ENCODE data around the gene GJB2. TPM values are rescaled to one million over a fixed set of nuclear protein-coding genes. Genes with fewer than 3 reads are reported as not detected.

The GJB2 gene
- total RNA-seq, result 0.46 TPM
- long read RNA-seq, partial matches to known transcripts, result 0 of 1 reads
- long read RNA-seq, other reads (novel, unspliced or antisense), result 0 of 1 reads

DNA sequence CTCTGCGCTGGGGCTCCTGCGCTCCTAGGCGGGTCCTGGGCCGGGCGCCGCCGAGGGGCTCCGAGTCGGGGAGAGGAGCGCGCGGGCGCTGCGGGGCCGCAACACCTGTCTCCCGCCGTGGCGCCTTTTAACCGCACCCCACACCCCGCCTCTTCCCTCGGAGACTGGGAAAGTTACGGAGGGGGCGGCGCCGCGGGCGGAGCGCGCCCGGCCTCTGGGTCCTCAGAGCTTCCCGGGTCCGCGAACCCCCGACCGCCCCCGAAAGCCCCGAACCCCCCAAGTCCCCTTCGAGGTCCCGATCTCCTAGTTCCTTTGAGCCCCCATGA, at the start of gene GJB2:
Gene GJB2 (minus strand): TSS at position 103 of the 326 bp plus-strand sequence. CDS start 3,357 bp downstream, outside the sequence.
- ATAC-seq (peak; percentile 17), DNase-seq (ENCODE audit: missing footprints) (no peak)
- intact Hi-C loops (cut with DNase I), result loop anchor here (10.0 kb wide), 1 partner anchor 732 kb away; no protein-coding TSS in a partner anchor

DNA sequence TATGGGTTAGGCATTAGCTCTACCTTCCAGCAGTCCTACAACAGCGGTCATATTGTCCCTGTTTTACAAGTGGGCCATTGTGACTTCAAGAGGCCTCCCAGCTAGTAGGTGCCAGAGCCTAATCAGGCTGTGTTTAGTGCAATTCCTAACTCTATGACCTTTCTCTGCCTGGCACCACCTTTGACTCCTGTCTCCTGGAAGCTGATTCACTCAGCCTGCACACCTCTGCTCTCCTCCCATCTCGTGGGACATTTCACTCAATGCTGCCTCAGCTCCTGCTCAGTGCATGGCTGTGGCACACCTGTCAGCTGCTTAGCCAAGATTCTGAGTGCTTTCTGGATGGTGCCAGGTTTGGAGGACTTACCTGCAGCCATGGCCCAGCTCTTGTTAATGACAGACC, 48.9 kb upstream of the GJB2 start:
- intact Hi-C loops (cut with DNase I), result no loop called here
- peak; percentile 46 for ATAC-seq
- DNase-seq (ENCODE audit: missing footprints), result no peak

DNA sequence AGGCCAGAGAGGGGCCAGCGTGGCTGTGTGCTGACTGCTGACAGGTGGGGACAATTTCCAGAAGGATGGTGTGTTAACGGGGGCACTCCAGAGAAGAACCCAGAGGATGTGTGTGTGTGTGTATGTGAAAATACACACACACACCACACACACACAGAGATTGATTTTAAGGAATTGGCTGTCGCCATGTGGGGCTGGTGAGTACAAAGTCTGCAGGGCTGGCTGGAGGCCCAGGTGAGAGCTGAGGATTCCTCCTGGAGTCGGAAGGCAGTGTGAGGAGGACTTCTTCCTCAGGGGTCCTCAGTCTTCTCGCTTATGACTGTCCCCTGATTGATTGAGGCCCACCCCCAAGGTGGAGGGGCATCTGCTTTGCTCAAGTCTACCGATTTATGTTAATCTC, 47.0 kb upstream of the GJB2 start:
- DNase-seq (ENCODE audit: missing footprints) (no peak), ATAC-seq (no peak)
- intact Hi-C loops (cut with DNase I), result no loop called here

DNA sequence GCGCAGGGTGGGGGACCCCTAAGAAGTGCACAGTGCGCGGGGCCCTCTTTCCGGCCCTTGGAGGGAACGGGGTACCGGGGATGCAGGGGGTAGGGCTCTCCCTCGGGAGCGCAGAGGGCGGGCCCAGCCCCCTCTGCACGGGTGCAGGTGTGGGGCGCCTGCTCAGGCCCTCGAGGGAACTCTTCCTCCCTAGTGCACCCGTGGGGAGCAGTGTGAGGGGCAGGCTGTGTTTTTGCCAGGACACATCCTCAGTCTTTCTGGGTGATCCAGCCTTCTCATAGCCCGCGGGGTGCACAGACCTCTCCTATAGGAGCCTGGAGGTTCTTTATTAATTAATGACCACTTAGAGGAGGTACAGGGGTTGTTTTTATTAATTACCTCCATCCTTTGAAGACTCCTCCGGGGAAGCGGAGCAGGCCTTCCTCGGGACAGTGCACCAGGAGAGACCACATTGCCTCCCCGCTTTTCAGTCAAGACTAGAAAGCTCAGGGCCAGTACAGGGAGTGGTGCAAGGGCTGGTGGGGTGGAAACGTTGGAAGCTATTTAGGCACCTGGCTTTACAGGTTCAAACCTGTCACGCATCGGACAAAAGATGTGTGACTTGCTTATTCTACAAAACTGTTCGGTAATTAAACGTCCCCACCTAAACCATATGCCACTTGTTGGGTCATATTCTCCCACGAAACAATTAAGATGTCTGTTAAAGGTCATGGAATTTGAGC, 40.0 kb upstream of the GJB2 start:
- intact Hi-C loops (cut with DNase I), result no loop called here
- ATAC-seq, result no peak
- DNase-seq (ENCODE audit: missing footprints), result no peak

DNA sequence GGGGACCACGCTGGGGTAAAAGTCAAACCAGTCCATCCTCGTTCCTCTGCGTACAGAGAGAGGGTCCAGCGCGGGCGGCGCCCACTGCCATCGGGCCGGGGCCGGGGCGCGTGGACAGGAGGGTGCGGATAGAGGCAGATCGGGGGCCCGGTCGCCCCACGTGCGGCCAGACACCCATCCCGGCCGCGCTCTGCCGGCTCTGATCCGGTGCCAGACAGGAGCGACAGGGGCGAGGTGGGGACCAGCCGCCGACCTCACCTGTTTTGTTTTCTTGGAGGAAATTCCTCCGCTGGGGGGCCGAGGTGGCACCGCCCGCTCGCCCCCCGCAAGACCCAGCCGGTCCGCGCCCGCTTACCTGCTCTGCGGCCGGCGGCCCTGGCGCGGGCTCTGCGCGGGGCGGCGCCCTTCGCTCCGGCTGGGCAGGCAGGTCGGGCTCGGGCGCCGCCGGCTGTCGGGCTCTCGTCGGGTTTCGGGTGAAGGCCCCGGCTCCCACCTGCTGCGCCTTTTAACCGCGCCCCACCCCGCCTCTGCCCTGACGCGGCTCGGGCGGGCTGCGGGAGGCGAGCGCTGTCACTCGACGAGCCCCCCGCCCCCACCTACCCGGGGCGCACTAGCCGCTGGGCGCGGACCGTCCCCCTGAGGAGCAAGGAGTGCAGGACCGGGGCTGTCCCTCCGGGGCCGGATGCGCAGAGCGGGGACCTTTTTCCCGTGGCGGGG, 39.3 kb upstream of the GJB2 start, which contains the start of gene GJB6:
Gene GJB6 (minus strand): TSS at position 481 of the 717 bp plus-strand sequence. CDS start 8,839 bp downstream, outside the sequence.
- peak; percentile 46 for ATAC-seq
- DNase-seq (ENCODE audit: missing footprints), result no peak
- intact Hi-C loops (cut with DNase I), result no loop called here

DNA sequence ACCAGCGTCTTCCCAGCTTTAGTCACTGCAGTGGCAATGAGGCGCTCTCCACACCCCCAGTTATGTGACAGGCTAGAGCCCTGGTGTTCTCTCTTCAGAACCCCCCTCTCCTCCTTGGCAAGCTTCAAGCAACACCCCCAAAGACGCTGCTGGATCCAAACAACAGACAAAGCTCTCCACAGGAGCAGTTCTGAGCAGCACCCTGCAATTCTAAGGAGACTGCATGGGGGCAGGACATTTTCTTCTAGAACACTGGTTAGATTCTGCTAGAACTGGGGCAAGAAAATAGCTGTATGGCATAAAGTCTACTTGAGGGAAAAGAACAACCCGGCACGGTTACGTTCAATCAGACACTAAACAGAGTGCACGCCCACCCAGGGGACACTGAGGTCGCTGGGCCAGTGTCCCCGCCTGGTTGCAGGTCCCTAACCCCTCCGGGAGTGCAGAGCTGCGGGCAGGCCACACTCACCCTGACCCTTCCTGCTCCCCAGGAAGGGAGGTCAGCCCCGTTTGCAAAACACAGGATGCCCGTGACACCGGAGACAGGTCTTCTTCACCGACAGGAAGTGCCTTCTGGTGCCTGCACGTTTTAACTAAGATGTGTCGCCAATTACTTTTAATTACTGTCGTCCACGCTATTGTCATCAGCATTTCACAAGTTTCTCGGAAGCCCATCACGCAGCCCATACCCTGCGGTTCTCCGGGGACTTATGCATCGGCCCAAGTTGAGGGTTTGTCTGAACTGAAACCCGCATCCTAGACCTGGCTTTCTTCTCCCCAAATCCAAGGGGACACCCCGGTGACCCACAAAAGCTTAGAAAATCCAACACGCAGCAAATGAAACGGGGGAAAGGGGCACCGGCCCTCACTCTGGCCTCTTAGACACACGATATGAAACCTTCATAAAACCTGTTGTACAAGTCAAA, 38.4 kb upstream of the GJB2 start:
- intact Hi-C loops (cut with DNase I), result no loop called here
- no peak for ATAC-seq
- no peak for DNase-seq (ENCODE audit: missing footprints)

DNA sequence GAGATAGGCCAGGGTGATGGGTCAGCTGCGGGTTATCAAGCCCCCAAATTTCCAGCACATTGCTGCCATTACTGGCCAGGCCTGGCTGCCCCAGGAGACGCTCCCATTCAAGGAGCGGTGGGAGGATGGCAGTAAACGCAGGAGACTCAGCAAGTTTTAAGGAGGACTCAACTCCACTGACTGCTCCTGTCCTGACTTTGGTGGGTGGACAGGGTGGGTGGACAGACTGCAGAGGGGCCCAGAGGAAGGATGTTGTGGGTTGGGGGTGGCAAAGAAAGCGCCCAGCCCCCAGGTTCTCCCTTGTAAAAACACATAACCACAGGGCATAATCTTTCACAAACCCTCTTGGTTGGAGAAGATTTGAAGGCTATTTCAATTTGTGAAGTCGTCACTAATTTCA, 35.0 kb upstream of the GJB2 start:
- ATAC-seq (no peak), DNase-seq (ENCODE audit: missing footprints) (no peak)
- intact Hi-C loops (cut with DNase I), result no loop called here

DNA sequence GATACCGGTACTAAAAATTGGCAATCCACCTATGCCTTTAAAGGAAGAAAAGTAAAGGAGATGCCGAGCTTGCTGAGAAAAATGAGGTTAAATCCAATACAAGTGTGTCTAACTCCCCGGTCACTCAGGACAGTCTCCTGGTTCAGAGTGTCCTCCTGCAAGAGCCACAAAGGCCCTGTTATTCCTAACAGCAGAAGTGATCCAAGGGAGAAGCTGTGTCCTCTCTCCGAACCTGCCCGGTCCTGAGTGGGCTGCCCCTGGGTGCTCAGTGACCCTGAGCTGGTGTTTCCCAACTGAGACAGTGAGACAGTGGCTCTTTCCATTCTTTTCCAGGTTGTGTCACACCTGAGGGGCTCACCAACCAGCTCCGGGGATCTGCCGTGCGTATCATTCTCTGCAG, 34.5 kb upstream of the GJB2 start:
- ATAC-seq, result no peak
- intact Hi-C loops (cut with DNase I), result no loop called here
- no peak for DNase-seq (ENCODE audit: missing footprints)

DNA sequence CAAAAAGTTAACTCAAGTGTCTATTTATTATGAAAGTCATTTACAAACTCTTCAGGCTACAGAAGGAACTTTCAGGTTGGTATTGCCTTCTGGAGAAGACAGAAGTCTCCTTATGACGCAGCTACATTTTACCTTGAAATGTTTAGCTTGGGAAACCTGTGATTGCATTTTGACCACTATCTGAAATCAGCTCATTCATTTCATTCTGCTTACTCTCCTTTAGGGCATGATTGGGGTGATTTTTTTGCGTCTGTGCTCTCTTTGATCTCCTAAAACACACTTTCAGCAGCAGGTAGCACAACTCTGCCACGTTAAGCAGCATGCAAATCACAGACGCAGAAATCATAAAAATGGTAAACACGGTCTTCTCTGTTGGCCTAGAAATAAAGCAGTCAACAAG, 29.8 kb upstream of the GJB2 start:
- intact Hi-C loops (cut with DNase I), result no loop called here
- DNase-seq (ENCODE audit: missing footprints), result no peak
- ATAC-seq, result no peak

DNA sequence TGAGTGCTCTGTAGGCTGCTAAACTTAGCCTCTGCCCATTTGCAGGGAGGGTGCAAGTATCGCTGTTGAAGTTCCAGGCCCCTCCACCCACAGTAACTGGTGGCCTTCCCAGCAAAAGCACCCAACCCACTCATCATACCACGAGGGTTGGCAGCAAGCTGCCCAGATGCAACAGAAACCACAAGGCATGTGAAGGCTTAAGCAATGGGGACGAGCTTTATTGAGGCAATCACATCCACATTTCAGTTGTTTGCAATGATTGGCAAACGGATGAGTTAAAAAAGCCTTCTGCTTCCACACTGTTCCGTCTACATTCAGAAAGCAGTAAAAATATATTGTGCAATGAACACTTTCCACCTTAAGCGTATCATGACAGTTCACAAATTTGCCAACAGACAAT, 29.0 kb upstream of the GJB2 start:
- no peak for DNase-seq (ENCODE audit: missing footprints)
- no peak for ATAC-seq
- intact Hi-C loops (cut with DNase I), result no loop called here

DNA sequence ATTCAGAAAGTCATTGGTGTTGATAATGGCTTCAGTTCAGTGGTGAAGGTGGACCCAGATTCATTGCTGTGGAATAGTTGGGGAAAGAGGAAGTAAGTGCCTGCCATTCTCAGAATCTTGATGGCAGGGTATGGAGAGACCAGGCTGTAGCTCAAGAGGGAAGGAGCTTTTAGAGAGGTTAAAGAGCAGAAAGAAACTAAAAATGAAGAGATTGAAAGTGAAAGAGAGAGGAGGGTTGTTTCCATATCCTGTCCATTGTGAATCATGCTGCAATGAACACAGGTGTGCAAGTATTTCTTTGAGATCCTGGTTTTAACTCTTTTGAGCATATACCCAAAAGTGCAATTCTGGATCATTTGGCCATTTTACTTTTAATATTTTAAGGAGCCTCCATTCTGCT, 26.8 kb upstream of the GJB2 start:
- no peak for ATAC-seq
- DNase-seq (ENCODE audit: missing footprints), result no peak
- intact Hi-C loops (cut with DNase I), result no loop called here

DNA sequence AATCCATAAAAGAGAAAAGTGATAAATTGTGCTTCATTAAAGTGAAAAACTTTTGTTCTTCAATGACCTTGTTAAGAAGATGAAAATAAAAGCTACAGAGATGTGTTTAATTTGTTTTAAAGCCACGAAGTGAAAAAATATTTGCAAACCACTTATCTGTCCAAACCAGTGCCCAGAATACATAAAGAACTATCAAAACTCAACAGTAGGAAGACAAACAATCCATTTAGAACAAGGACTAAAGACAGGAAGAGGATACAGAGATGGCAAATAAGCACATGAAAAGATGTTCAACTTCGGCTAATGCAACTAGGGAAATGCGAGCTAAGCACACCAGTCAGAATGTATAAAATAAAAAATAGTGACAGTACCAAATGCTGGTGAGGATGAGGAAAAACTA, 24.4 kb upstream of the GJB2 start:
- intact Hi-C loops (cut with DNase I), result no loop called here
- DNase-seq (ENCODE audit: missing footprints), result no peak
- ATAC-seq, result no peak

DNA sequence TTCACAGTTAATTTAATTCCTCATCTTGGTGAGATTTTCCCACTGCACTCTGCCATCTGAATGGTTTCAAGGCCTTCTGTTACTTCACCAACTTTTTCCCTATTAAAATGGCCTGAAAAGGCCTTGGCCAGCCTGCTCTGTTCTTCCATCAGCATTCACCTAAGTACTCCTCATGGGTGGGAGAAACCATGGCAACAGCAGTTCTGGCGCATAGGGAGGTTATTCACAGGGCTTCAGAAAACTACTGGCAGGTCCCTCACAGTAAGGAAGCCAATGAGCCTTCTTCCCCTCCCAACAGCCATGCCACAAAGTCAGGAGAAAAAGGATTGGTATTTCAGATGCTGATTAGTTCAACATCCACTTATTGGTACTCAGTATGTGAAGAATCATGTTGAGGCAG, 17.2 kb upstream of the GJB2 start:
- ATAC-seq (no peak), DNase-seq (ENCODE audit: missing footprints) (no peak)
- intact Hi-C loops (cut with DNase I), result no loop called here

DNA sequence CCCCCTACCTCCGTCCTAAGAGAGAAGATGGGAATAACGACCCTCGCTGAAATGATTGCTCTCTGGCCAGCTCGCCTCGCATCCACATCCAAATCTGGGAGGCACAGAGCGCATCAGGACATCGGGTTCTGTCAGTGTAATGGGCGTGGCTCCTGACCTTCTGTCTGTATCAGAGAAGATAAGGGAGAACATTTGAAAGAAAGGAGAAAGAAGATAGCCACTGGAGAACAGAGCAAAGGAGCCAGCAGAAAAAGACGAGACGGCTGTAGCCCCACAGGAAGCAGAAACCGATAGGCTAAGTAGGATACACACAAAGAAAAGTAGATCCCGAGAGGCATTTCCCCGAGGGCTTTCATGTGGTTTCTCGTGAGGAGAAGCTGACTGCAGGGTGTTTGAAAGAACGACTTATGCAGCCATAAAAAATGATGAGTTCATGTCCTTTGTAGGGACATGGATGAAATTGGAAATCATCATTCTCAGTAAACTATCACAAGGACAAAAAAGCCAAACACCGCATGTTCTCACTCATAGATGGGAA, 14.0 kb upstream of the GJB2 start:
- DNase-seq (ENCODE audit: missing footprints), result no peak
- intact Hi-C loops (cut with DNase I), result no loop called here
- ATAC-seq, result no peak

DNA sequence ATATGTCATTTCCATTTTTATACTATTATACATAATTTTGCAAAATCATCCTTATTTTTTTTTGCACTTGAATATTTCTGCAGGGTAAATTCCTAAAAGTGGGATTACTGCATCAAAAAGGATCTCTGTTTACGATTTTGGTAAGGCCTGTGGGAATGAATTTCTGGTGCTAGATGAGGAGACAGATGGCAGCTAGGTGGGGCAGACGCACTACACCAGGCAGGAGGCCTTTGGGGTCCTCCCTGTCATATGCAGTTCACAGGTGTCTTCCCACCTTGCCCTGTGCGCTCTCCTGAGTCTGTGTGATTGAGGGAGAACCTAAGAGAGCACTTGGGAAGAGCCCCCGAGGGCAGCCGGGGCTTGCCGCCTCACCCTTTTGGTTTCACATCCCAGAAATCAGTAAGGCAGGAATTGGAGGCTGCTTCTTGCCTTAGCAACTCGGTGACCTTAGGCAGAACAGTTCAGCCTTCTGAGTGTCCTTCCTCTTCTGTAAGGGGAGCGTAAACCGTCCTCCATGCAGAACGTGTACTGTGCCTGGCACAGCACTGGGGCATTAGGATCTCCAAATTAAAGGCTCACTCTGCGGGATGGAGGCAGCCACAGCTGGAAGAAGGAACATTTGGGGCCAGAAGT, 13.4 kb upstream of the GJB2 start:
- intact Hi-C loops (cut with DNase I), result no loop called here
- DNase-seq (ENCODE audit: missing footprints) (no peak), ATAC-seq (no peak)

DNA sequence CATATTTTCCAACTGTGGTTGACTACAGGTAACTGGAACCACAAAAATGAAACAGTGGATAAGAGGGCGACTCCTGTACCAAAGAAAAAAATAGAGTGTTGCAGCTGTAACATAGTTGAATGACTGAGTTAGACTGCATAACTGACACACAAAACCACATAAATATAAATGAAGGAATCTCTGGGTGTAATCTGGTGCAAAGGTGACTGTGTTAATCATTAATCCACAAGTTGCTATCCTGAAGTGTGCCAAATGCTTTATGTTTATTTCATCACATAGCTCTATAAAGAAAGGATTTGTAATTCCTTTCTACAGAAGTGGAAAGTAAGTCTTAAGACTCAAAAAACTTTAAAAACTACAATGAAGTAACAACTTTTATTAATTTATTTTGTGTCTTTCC, 6.0 kb upstream of the GJB2 start:
- intact Hi-C loops (cut with DNase I), result loop anchor here (2.0 to 10.0 kb wide), 3 partner anchors 290 to 726 kb away; partner anchors contain the start of gene IL17D
- ATAC-seq (no peak), DNase-seq (ENCODE audit: missing footprints) (no peak)

DNA sequence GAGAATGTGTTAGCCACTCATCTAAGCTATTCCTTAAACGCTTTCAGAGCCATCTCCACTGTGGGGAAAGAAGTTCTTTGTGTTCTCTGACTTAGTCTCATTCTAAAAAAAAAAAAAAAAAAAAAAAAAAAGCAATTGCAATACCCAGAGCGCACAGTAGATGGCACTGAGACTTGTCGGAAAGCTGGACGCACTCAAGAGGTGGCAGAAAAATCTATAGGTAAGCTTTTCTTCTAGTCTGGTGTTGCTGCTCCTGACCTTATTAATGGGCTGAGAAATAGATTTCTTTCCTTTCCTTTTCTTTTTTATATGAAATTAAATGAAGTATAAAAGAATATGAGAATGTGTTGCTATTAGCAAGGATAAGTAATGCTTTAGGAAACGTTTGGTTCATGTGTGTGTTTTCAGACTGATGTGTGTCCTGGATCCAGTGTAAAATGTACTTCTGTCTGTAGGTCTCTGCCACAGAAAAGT, 4.7 kb upstream of the GJB2 start:
- intact Hi-C loops (cut with DNase I), result loop anchor here (5.0 to 10.0 kb wide), 2 partner anchors 505 to 727 kb away; partner anchors contain the start of gene IL17D
- no peak for DNase-seq (ENCODE audit: missing footprints)
- no peak for ATAC-seq

DNA sequence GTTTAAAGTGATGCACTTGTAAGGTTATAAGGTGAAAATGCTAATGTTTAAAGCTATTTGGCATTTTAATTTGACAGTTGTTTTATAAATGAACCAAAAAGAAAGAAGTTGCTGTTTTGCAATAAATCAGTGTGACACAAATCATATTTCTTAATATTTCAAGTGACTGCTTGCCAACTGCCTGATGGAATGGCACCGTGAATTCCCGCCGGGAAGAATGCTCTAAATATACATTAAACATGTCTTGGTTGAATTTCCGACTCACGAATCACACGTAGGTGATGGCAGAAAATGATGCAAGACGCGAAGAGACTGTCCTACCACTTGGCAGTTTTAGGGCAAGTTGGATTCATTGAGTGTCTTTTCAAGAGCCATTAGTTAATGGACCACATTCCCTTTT, 3.1 kb upstream of the GJB2 start:
- ATAC-seq, result no peak
- intact Hi-C loops (cut with DNase I), result loop anchor here (5.0 to 10.0 kb wide), 2 partner anchors 506 to 729 kb away; partner anchors contain the start of gene IL17D
- DNase-seq (ENCODE audit: missing footprints), result no peak

Data from Right ventricle myocardium inferior (tissue), 1 donor.